ENCODE data around the gene POLE2.
"Not testable (repeated sequence)": the region's sequence is repeated elsewhere in the genome, so short reads cannot be mapped to it uniquely, and the experiment has no call there.

Gene POLE2

GRCh38 chr14:49657500-49657899 lies 30.5 kb downstream of the POLE2 start:
- DNase-seq = not testable (repeated sequence)

GRCh38 chr14:49654511-49654910 lies 33.5 kb downstream of the POLE2 start:
- no peak for DNase-seq

- no peak for DNase-seq
Measured at GRCh38 chr14:49653508-49653907, 34.5 kb downstream of the POLE2 start.

- no peak for DNase-seq
Measured at GRCh38 chr14:49642163-49642562, 45.9 kb downstream of the POLE2 start.

GRCh38 chr14:49641697-49642129 lies 46.3 kb downstream of the POLE2 start:
- DNase-seq = no peak

- DNase-seq = no peak
Measured at GRCh38 chr14:49640540-49641417, 47.2 kb downstream of the POLE2 start.

- DNase-seq = no peak
Measured at GRCh38 chr14:49637534-49638078, 50.4 kb downstream of the POLE2 start.

- DNase-seq = no peak
Measured at GRCh38 chr14:49636866-49637265, 51.1 kb downstream of the POLE2 start.

GRCh38 chr14:49634547-49635334 lies 53.3 kb downstream of the POLE2 start, which contains the start of gene DNAAF2:
Gene DNAAF2 (minus strand): TSS chr14:49635244. CDS start chr14:49635149, 95 bp downstream.
- DNase-seq = peak; percentile 35

- peak; percentile 88 for DNase-seq
Measured at GRCh38 chr14:49633640-49634546, 54.1 kb downstream of the POLE2 start.

- no peak for DNase-seq
Measured at GRCh38 chr14:49623941-49624839, 63.8 kb downstream of the POLE2 start.

- no peak for DNase-seq
Measured at GRCh38 chr14:49623387-49623786, 64.6 kb downstream of the POLE2 start.

GRCh38 chr14:49622022-49622607 lies 65.9 kb downstream of the POLE2 start:
- DNase-seq = no peak

- peak; percentile 45 for DNase-seq
Measured at GRCh38 chr14:49621114-49621881, 66.7 kb downstream of the POLE2 start.

GRCh38 chr14:49620182-49621113 lies 67.6 kb downstream of the POLE2 start, which contains the start of the genes MGAT2 and RPL36AL:
Gene MGAT2 (plus strand): TSS chr14:49620799. CDS start chr14:49621269, 470 bp downstream.
Gene RPL36AL (minus strand): TSS chr14:49620626. CDS start chr14:49619104, 1,522 bp downstream.
- peak; percentile 91 for DNase-seq

GRCh38 chr14:49619730-49620129 lies 68.3 kb downstream of the POLE2 start:
- no peak for DNase-seq

- not testable (repeated sequence) for DNase-seq
Measured at GRCh38 chr14:49619273-49619672, 68.7 kb downstream of the POLE2 start.

GRCh38 chr14:49617852-49618519 lies 70.0 kb downstream of the POLE2 start:
- no peak for DNase-seq
